Myocyte (in vitro differentiated cells): ENCODE data around the gene CD2. TPM values are rescaled to one million over a fixed set of nuclear protein-coding genes. Genes with fewer than 3 reads are reported as not detected.
A peak's percentile ranks its signal among the peaks of the same experiment; 100 is the strongest.

Experiments used
- DNase-seq: peaks from one replicate; pipeline ENCODE4 v3.0.0-alpha.2; 2012; ENCODE audit warnings: low read depth
- total RNA-seq: library from RNA; depleted of rRNA; stranded (reverse); fragments of >200 nt; gene quantifications from 2 replicates; pipeline ENCODE4 v1.2.3, GENCODE V29; 2014

Gene CD2
- total RNA-seq, 1 donor from 2014 or later: not detected

- no peak for DNase-seq
Observed at GRCh38 chr1:116726872-116727820, 27.1 kb upstream of the CD2 start.

- DNase-seq: no peak
Observed at GRCh38 chr1:116731439-116731838, 22.8 kb upstream of the CD2 start.

- DNase-seq: no peak
Observed at GRCh38 chr1:116732726-116733125, 21.5 kb upstream of the CD2 start.

GRCh38 chr1:116733476-116734365 is 20.5 kb upstream of the CD2 start:
- DNase-seq: no peak

DNA sequence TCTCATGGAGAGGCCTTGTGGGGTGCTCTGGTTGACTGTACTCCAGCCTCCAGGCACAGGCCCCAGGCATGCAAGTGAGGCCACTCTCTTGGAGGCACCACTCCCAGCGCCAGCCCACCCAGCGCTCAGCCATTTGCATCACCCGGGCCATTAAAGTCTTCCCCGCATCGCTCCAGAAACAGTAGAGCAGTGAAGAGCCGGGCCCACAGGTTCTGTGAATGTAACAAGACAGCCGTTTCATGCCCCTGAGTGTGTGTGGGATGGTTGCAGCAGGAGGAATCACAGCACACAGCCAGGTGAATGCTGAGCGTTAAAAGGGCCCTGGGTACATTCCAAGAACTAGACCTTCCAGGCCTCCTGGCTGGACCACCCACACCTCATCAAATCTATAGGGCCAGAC is 19.0 kb upstream of the CD2 start:
- DNase-seq: no peak

GRCh38 chr1:116737020-116737854 is 17.0 kb upstream of the CD2 start:
- peak; percentile 66 for DNase-seq

- no peak for DNase-seq
Observed at GRCh38 chr1:116737855-116738321, 16.3 kb upstream of the CD2 start.

- no peak for DNase-seq
Observed at GRCh38 chr1:116738673-116739370, 15.4 kb upstream of the CD2 start.

GRCh38 chr1:116739371-116740012 is 14.7 kb upstream of the CD2 start:
- DNase-seq: no peak

DNA sequence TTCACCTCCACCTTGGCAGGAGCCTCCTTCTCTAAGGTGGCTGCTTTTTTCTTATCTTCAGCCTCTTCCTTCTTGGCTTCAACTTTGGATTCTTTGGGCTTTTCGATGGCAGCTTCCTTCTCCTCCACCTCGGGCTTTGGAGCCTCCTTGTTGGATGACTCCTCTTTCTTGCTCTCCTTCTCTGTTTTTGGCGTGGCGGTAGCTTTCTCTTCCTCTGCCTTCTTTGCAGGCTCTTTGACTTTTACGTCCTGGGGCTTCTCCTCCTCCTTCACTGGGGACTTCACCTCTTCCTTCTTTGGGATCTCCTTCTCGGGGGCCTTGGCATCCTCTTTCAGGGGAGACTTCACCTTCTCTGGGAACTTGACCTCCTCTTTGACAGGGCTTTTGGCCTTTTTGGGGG is 13.9 kb upstream of the CD2 start:
- no peak for DNase-seq

- no peak for DNase-seq
Observed at GRCh38 chr1:116740746-116741145, 13.5 kb upstream of the CD2 start.

GRCh38 chr1:116741836-116742565 is 12.2 kb upstream of the CD2 start:
- no peak for DNase-seq

GRCh38 chr1:116743535-116743934 is 10.7 kb upstream of the CD2 start:
- DNase-seq: no peak

GRCh38 chr1:116748272-116748671 is 6.0 kb upstream of the CD2 start:
- no peak for DNase-seq

DNA sequence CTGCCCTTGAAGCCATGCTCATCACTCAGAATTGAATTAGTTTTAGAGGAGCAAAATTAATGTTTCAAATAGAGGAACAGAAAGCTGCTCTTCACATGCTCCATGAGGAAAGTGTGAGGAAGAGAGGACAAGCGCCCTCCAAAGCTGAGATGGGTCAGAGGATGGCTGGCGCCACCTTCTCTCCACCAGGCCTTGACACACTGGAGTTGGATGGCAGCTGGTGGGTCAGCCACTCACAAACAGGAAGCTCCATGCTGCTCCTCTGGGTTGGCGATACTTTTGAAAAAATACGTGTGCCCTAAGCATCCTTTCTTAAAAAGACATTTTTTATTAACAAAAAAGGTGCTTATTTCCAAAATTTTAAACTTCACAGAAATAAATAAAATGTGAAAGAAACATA is 3.1 kb upstream of the CD2 start:
- DNase-seq: no peak

- no peak for DNase-seq
Observed at GRCh38 chr1:116751621-116752020, 2.6 kb upstream of the CD2 start.

DNA sequence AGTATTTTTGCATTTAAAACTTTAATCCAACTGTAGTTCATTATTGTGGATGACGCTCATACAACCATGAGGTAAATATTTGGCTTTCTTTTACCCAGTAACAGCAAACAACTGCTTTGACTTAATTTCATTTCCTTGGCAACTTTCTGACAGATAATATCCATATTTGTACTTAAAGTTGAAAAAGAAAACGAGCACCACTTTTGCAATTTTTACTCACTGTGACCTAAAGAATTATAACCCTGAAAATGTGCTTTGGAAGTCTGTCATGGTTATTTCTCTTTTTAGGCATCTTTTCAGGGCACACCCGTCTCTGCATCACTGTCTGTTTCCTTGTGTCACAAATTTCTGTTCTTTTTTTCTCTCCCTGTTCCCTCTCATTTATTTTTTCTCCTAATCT is 918 bp upstream of the CD2 start:
- DNase-seq: no peak

DNA sequence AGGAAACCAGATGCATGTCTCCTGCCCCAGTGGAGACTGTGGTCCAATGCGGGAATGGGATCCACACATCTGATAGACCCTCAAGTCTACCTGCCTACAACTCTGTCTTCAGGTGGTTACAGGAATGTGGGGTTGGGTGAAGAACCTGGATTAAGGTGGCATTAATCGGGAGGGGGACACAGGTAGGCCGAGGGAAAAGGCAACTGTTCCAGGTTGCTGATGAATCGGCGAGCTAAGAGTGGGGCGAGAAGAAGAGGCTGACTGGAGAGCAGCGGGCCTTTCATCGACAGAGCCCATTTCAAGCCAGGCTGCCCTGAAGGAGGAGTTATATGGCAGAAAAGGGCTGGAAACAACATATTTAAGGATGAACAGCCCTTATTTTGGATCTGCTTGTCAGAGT is 836 bp downstream of the CD2 start:
- no peak for DNase-seq

DNA sequence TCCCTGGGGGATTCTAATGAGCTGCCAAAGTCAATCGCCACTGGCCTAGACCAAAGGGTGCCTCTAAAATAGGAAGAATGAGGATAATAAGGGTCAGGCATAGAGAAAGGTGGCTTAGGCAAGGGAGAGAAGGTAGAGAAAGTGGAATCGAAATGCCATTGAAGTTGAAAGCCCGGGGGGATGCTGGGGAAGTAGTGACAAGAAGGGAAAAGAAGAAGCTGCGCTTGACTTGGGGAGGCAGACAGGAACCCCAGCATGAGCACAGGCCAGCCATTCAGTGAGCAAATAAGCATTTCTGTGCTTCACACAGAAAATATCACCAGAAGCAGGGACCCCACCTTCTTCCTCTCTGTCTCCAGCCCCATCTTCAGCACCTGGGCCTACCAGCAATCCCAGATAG is 1.5 kb downstream of the CD2 start:
- DNase-seq: no peak
